K562 (cell line): ENCODE measurements around the gene HIPK1. TPM values are rescaled to one million over a fixed set of nuclear protein-coding genes. Genes with fewer than 3 reads are reported as not detected.

Experiments
- ATAC-seq: fragments of 200-7000 bp; cut with Tn5 transposase; 3 replicates; pipeline ENCODE4 v1.9.1; 2020; ENCODE audit warnings: moderate library complexity
- BruUV-seq: library from RNA; stranded (reverse); fragments of 400-500 nt; replicated peaks from 2 replicates; lab custom pipeline; 2021; lab: Mats Ljungman, UMichigan
- CTCF ChIA-PET: fragments of 300-600 bp; formaldehyde crosslinking; extraction: SDS; loops from one replicate; lab custom pipeline; 2021; ENCODE audit warnings: low intra/inter-chr PET ratio; lab: Yijun Ruan, JAX
- POLR2A ChIA-PET: fragments of 300-600, 350-650 bp; sonication (Branson Sonifier 250); formaldehyde crosslinking; extraction: SDS; loops from one replicate; lab custom pipeline; 2021; ENCODE audit warnings: antibody characterized with exemption, inconsistent platforms; lab: Yijun Ruan, JAX
- DNase-seq, 4 experiments: peaks; one replicate each; pipeline versions ENCODE4 v3.0.0 to v3.0.0-alpha.2; 2011 to 2018; ENCODE audit warnings: low spot score in 3 of 4, mixed read lengths in 3 of 4; ENCODE audit errors: extremely low read depth in 1 of 4
- FAIRE-seq: peaks from 2 replicates; lab custom pipeline; 2011; peaks lifted over from hg19 to GRCh38; lab: Jason Lieb, UNC
- H2AFZ ChIP-seq: 2 replicates; pipeline ENCODE4 v1.6.0; 2011; ENCODE audit warnings: low read depth, low read length, control low read depth, inconsistent platforms
- H3K27ac ChIP-seq: fragments of 200-600 bp; 3 replicates; pipeline ENCODE4 v1.8.0; 2011; ENCODE audit warnings: low read depth, mild to moderate bottlenecking, control low read depth, inconsistent platforms, low read length, moderate library complexity, mixed read lengths; ENCODE audit errors: extremely low read depth
- H3K27me3 ChIP-seq, 2 experiments: fragments of 300-600 bp in 1 of 2; 2 replicates in 1 of 2; 3 replicates in 1 of 2; pipeline versions ENCODE4 v1.6.0 to v1.8.0; 2011; ENCODE audit warnings: inconsistent platforms in 2 of 2, low read length in 2 of 2, mild to moderate bottlenecking in 1 of 2, mixed read lengths in 1 of 2, moderate library complexity in 1 of 2; ENCODE audit not compliant: control insufficient read depth in 2 of 2, insufficient read depth in 2 of 2
- H3K36me3 ChIP-seq: fragments of 300-600 bp; 3 replicates; pipeline ENCODE4 v1.8.0; 2011; ENCODE audit warnings: mild to moderate bottlenecking, low read length, inconsistent platforms; ENCODE audit not compliant: control insufficient read depth, insufficient read depth
- H3K4me1 ChIP-seq, 2 experiments: fragments of 200-600 bp in 1 of 2; replicated peaks in 1 of 2; 2 replicates in 1 of 2; 3 replicates in 1 of 2; pipeline versions ENCODE4 v1.5.1 to v1.8.0; 2011; ENCODE audit warnings: inconsistent platforms in 2 of 2, low read length in 2 of 2, mild to moderate bottlenecking in 1 of 2, mixed read lengths in 1 of 2, moderate library complexity in 1 of 2; ENCODE audit not compliant: control insufficient read depth in 2 of 2, insufficient read depth in 2 of 2
- H3K4me2 ChIP-seq: 2 replicates; pipeline ENCODE4 v1.6.1; 2011; ENCODE audit warnings: low read length, control low read depth, inconsistent platforms, mixed read lengths; ENCODE audit not compliant: insufficient read depth
- H3K4me3 ChIP-seq: fragments of 200-600 bp; sonication (generic), shearing (Covaris generic); 2 replicates; pipeline ENCODE4 v1.5.1; 2016; ENCODE audit warnings: control low read depth, inconsistent platforms
- H3K79me2 ChIP-seq: fragments of 200-600 bp; 3 replicates; pipeline ENCODE4 v1.8.0; 2011; ENCODE audit warnings: low read length, inconsistent platforms; ENCODE audit not compliant: control insufficient read depth, insufficient read depth
- H3K9ac ChIP-seq, 2 experiments: 2 replicates each; pipeline versions ENCODE4 v1.6.0 to v1.6.1; 2011; ENCODE audit warnings: low read depth in 2 of 2, low read length in 2 of 2, control low read depth in 1 of 2, inconsistent platforms in 1 of 2, mild to moderate bottlenecking in 1 of 2, mixed read lengths in 1 of 2; ENCODE audit not compliant: insufficient read depth in 1 of 2
- H3K9me1 ChIP-seq: one replicate; pipeline ENCODE4 v1.6.0; 2011; ENCODE audit warnings: inconsistent platforms, mild to moderate bottlenecking, low read length, moderate library complexity; ENCODE audit not compliant: control insufficient read depth, insufficient read depth
- H3K9me3 ChIP-seq: replicated peaks from 2 replicates; pipeline ENCODE4 v1.5.1; 2011; ENCODE audit warnings: low read depth, low read length, inconsistent platforms; ENCODE audit not compliant: control insufficient read depth, insufficient read depth
- H4K20me1 ChIP-seq: replicated peaks from 2 replicates; pipeline ENCODE4 v1.6.1; 2011; ENCODE audit warnings: low read length, inconsistent platforms, mixed read lengths; ENCODE audit not compliant: control insufficient read depth, insufficient read depth
- ZNF384 ChIP-seq: IDR thresholded peaks from 2 replicates; pipeline ENCODE4 v1.6.1; 2012; ENCODE audit warnings: low read depth, low read length, improper control_type of control experiment
- WGBS: fragments of 100-300 bp; shearing (Covaris generic); methylation state at CpG from one replicate; pipeline ENCODE4 v1.1.6; 2016; ENCODE audit warnings: low coverage, mixed read lengths; ENCODE audit not compliant: insufficient coverage; ENCODE audit errors: missing lambda C conversion rate; 5-methylcytosine and 5-hydroxymethylcytosine counted together
- in situ Hi-C: fragments of 300-500 bp; cut with MboI; formaldehyde crosslinking; loops from 4 replicates; pipeline ENCODE4 v1.15.0; 2018; ENCODE audit warnings: inconsistent platforms, mixed read lengths
- intact Hi-C: fragments of 100-400 bp; cut with micrococcal nuclease; formaldehyde crosslinking; loops from 2 replicates; pipeline ENCODE4 v1.14.2; 2022
- polyA plus RNA-seq, 8 experiments: library from polyadenylated mRNA; depleted of rRNA in 4 of 8; stranded (reverse) in 5 of 8; unstranded in 3 of 8; fragments of >200 nt; fragmentation: Nextera tagmentation in 2 of 8; fragmentation: Illumina TruSeq in 1 of 8; extraction: Ambion mirVana in 2 of 8; extraction: Trizol in 1 of 8; gene quantifications; 2 replicates each; pipeline versions ENCODE4 v1.2.1 to v1.2.3, GENCODE V29; 2011 to 2014; ENCODE audit warnings: inconsistent platforms in 1 of 8, missing spikeins in 1 of 8
- total RNA-seq, 7 experiments: library from RNA; depleted of rRNA in 6 of 7; stranded (reverse); fragments of >200 nt in 6 of 7; fragmentation: Illumina TruSeq in 2 of 7; extraction: Trizol in 2 of 7; gene quantifications; 2 replicates each; pipeline versions ENCODE4 v1.2.1 to v1.2.3, GENCODE V29; 2011 to 2021; ENCODE audit warnings: low replicate concordance in 1 of 7
- TF ChIP-seq, protein P1 (sequence below), 2 experiments: IDR thresholded peaks in 1 of 2; conservative IDR thresholded peaks in 1 of 2; 2 replicates each; pipeline ENCODE4 v1.6.1; 2016; ENCODE audit warnings: low read depth in 2 of 2, mild to moderate bottlenecking in 1 of 2, missing compliant biosample characterization in 1 of 2, missing genetic modification characterization in 1 of 2, moderate library complexity in 1 of 2
- TF ChIP-seq, protein P2 (sequence below): fragments of 200-800 bp; sonication (Bioruptor generic); IDR thresholded peaks from 2 replicates; pipeline ENCODE4 v1.6.1; 2017; ENCODE audit warnings: missing genetic modification characterization, missing compliant biosample characterization
- TF ChIP-seq, protein P3 (sequence below): fragments of 450-650 bp; IDR thresholded peaks from 2 replicates; pipeline ENCODE4 v1.6.1; 2016

The HIPK1 gene
- total and polyA plus RNA-seq, 9 of the 15 experiments (the other 6 are each of a cell fraction or from before 2014, with no cell fraction given), result 10.0 to 57.9 (median 29.6) TPM

DNA sequence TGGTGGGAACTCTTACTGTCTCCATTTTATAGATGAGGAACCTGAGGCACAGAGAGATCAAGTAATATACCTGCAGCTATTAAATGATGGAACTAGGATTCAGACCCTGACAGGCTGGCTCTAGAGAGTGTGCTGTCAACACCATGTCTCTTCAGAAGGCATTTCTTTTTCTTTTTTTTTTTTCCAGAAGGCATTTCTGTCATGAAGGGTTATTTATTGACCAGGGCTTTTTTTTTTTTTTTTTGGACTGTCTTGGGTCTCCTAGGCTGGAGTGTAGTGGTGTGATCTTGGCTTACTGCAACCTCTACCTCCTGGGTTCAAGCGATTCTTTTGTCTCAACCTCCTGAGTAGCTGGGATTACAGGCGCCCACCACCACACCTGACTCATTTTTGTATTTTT is 22.6 kb downstream of the HIPK1 start:
- no peaks in the 10 kb centered on the region for H3K9me3 ChIP-seq
- DNase-seq (no peak), ATAC-seq (no peak)
- H3K4me1 ChIP-seq, result peaks cover 11 to 26% of the 10 kb centered on the region in 2 experiments; a peak in 4 of 5 replicates
- in situ Hi-C loops, result no loop called here
- H3K27ac ChIP-seq, result no peak overlapping the region
- no peaks in the 10 kb centered on the region for H3K27me3 ChIP-seq
- intact Hi-C loops, result no loop called here
- H3K79me2 ChIP-seq, result peaks cover 63% of the 10 kb centered on the region
- BruUV-seq, result no TSS peak
- H3K36me3 ChIP-seq, result peaks cover 50% of the 10 kb centered on the region
- H3K9ac ChIP-seq, result no peak overlapping the region
- CTCF ChIA-PET, result interaction anchor here (0.5 to 0.6 kb wide), 2 partner anchors 116 to 1752 kb away, joined by 3 read pairs; no protein-coding TSS in a partner anchor
- 100% methylated on average over 2 of the region's 2 CpGs for whole genome bisulfite sequencing
- no peak overlapping the region for H3K4me2 ChIP-seq
- POLR2A ChIA-PET, result interaction anchor here (0.6 to 2.9 kb wide), 5 partner anchors 8 to 554 kb away, joined by 3 to 16 read pairs (median 4); no protein-coding TSS in a partner anchor
- H3K4me3 ChIP-seq, result no peak overlapping the region
- TF ChIP-seq ZNF384, result peak; percentile 58; the same call in 1 of the 2 replicates
- TF ChIP-seq, protein P1, sequence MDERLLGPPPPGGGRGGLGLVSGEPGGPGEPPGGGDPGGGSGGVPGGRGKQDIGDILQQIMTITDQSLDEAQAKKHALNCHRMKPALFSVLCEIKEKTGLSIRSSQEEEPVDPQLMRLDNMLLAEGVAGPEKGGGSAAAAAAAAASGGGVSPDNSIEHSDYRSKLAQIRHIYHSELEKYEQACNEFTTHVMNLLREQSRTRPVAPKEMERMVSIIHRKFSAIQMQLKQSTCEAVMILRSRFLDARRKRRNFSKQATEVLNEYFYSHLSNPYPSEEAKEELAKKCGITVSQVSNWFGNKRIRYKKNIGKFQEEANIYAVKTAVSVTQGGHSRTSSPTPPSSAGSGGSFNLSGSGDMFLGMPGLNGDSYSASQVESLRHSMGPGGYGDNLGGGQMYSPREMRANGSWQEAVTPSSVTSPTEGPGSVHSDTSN (CRISPR knock-in tag; IDR thresholded peaks at IDR 0.05; ENCODE audit: low read depth), result no peak
- TF ChIP-seq, protein P1 (tag; conservative IDR thresholded peaks at IDR 0.05; ENCODE audit: low read depth), result peak; percentile 89
- TF ChIP-seq, protein P2, sequence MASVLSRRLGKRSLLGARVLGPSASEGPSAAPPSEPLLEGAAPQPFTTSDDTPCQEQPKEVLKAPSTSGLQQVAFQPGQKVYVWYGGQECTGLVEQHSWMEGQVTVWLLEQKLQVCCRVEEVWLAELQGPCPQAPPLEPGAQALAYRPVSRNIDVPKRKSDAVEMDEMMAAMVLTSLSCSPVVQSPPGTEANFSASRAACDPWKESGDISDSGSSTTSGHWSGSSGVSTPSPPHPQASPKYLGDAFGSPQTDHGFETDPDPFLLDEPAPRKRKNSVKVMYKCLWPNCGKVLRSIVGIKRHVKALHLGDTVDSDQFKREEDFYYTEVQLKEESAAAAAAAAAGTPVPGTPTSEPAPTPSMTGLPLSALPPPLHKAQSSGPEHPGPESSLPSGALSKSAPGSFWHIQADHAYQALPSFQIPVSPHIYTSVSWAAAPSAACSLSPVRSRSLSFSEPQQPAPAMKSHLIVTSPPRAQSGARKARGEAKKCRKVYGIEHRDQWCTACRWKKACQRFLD (CRISPR knock-in tag), result no peak
- TF ChIP-seq, protein P3, sequence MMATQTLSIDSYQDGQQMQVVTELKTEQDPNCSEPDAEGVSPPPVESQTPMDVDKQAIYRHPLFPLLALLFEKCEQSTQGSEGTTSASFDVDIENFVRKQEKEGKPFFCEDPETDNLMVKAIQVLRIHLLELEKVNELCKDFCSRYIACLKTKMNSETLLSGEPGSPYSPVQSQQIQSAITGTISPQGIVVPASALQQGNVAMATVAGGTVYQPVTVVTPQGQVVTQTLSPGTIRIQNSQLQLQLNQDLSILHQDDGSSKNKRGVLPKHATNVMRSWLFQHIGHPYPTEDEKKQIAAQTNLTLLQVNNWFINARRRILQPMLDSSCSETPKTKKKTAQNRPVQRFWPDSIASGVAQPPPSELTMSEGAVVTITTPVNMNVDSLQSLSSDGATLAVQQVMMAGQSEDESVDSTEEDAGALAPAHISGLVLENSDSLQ, result peak; percentile 45; the same call in 1 of the 2 replicates
- TF ChIP-seq, all 486 proteins: peak for 3
- no peak overlapping the region for H2AFZ ChIP-seq
- no peaks in the 10 kb centered on the region for H3K9me1 ChIP-seq
- H4K20me1 ChIP-seq, result no peaks in the 10 kb centered on the region
- no peak for FAIRE-seq
